ENCODE results near the gene COPS4. TPM values are rescaled to one million over a fixed set of nuclear protein-coding genes. Genes with fewer than 3 reads are reported as not detected.
"Not testable (repeated sequence)": the region's sequence is repeated elsewhere in the genome, so short reads cannot be mapped to it uniquely, and the experiment has no call there.

The COPS4 gene
- total and polyA plus RNA-seq, 12 donors: 13.4 to 110 (median 45.5) TPM

GRCh38 chr4:82989575-82990429, 45.2 kb upstream of the COPS4 start:
- H3K27me3 ChIP-seq: no peaks in the 10 kb centered on the region
- H3K4me1 ChIP-seq (replicated peaks in 1 of 2): peaks cover 0 to 5% of the 10 kb centered on the region in 2 donors
- WGBS, 4 donors: 80 to 98% (median 95%) methylated on average over 2 of the region's 2 CpGs
- no peak for DNase-seq
- no peak overlapping the region for H3K4me3 ChIP-seq
- H3K36me3 ChIP-seq (replicated peaks in 1 of 2): no peaks in the 10 kb centered on the region
- TF ChIP-seq CTCF (IDR thresholded peaks at IDR 0.05) (no peak), POLR2A (IDR thresholded peaks at IDR 0.05) (no peak)
- intact Hi-C loops (cut with DNase I): no loop called here
- H3K9me3 ChIP-seq (replicated peaks in 1 of 3): no peaks in the 10 kb centered on the region
- H3K27ac ChIP-seq: no peak overlapping the region

DNA sequence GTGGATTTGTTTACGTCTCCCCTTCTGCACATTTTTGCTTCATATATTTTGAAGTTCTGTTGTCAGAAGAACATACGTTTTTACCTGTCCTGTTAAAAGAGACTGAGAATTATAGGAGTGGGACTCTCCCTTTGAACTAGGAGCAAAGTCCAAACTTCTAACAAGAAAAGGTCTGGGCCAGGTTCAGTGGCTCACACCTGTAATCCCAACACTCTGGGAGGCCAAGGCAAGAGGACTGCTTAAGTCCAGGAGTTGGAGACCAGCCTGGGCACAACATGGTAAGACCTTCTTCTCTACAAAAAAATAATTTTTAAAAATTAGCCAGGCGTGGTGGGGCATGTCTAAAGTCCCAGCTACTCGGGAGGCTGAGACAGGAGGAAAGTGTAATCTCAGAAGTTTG, 40.1 kb upstream of the COPS4 start:
- intact Hi-C loops (cut with DNase I): no loop called here
- TF ChIP-seq CTCF (IDR thresholded peaks at IDR 0.05): no peak
- no peak for TF ChIP-seq POLR2A (IDR thresholded peaks at IDR 0.05)

DNA sequence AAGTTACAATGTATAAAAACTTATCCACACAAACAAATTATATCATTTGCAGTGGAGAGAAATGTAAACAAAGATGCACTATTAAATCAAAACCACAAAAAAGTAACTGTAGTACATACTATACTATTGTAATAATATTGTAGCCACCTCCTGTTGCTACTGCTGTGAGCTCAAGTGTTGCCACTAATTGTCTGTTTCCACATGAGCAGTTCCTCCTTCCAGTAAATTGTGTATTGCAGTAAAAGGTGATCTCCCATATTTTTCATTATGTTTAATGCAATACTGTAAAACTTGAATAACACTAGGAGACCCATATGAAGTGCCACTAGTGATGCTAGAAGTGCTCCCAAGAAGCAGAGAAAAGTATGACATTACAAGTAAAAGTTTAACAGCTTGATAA, 36.1 kb upstream of the COPS4 start:
- DNase-seq: no peak
- Histone ChIP-seq H3K4me1 (replicated peaks in 1 of 2) (no peaks in the 10 kb centered on the region), H3K27ac (no peak overlapping the region), H3K4me3 (no peak overlapping the region), H3K36me3 (replicated peaks in 1 of 2) (no peaks in the 10 kb centered on the region), H3K27me3 (no peaks in the 10 kb centered on the region), H3K9me3 (replicated peaks in 1 of 3) (no peaks in the 10 kb centered on the region)
- intact Hi-C loops (cut with DNase I): no loop called here
- no peak for TF ChIP-seq POLR2A (IDR thresholded peaks at IDR 0.05)
- no peak for TF ChIP-seq CTCF (IDR thresholded peaks at IDR 0.05)

More for the DNA sequence above, 40.1 kb upstream of the COPS4 start:
- 72 to 75% (median 73%) methylated on average over 4 of the region's 4 CpGs for WGBS, 4 donors
- Histone ChIP-seq H3K9me3 (replicated peaks in 1 of 3) (no peaks in the 10 kb centered on the region), H3K4me3 (no peak overlapping the region), H3K36me3 (replicated peaks in 1 of 2) (no peaks in the 10 kb centered on the region), H3K27me3 (no peaks in the 10 kb centered on the region), H3K4me1 (replicated peaks in 1 of 2) (no peaks in the 10 kb centered on the region), H3K27ac (no peak overlapping the region)
- no peak for DNase-seq

- H3K36me3 ChIP-seq (replicated peaks in 1 of 2): no peaks in the 10 kb centered on the region
- intact Hi-C loops (cut with DNase I): loop anchor here in 1 of 2 donors (10.0 kb wide), 1 partner anchor 98 kb away; the partner anchor contains the start of gene THAP9
- no peaks in the 10 kb centered on the region for H3K9me3 ChIP-seq (replicated peaks in 1 of 3)
- WGBS, 4 donors: 93 to 97% (median 94%) methylated on average over 3 of the region's 3 CpGs
- H3K4me3 ChIP-seq: no peak overlapping the region
- H3K27ac ChIP-seq: no peak overlapping the region
- H3K4me1 ChIP-seq (replicated peaks in 1 of 2): no peaks in the 10 kb centered on the region
- no peak for DNase-seq
- no peak for TF ChIP-seq POLR2A (IDR thresholded peaks at IDR 0.05)
- no peak for TF ChIP-seq CTCF (IDR thresholded peaks at IDR 0.05)
- H3K27me3 ChIP-seq: no peaks in the 10 kb centered on the region
Measured at GRCh38 chr4:83002329-83002728, 32.7 kb upstream of the COPS4 start.

DNA sequence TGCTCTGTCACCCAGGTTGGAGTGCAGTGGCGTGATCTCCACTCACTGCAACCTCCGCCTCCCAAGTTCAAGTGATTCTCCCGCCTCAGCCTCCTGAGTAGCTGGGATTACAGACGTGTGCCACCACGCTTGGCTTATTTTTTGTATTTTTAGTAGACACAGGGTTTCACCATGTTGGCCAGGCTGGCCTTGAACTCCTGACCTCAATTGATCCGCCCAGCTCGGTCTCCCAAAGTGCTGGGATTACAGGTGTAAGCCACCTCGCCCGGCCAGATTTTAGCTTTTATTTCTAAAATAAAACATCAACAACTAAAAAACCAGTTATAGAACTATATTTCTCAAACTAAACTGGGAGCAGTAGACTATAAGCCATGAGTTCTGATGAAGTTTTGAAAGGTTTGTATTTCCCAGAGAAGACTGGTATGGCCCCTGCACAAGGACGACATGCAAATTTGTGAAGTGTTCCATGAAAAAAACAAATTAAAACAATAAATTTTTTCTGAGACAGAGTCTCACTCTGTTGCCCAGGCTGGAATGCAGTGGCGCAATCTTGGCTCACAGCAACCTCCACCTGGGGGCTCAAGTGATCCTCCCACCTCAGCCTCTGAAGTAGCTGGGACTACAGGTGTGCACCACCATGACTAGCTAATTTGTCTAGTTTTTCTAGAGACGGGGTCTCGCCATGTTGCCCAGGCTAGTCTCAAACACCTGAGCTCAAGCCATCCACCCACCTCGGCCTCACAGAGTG, 31.8 kb upstream of the COPS4 start:
- H3K27me3 ChIP-seq; H3K9me3 ChIP-seq (replicated peaks in 1 of 3); DNase-seq; H3K36me3 ChIP-seq (replicated peaks in 1 of 2); H3K4me3 ChIP-seq; H3K4me1 ChIP-seq (replicated peaks in 1 of 2); H3K27ac ChIP-seq: not testable (repeated sequence)
- WGBS, 4 donors: 83 to 94% (median 93%) methylated on average over 14 of the region's 14 CpGs
- intact Hi-C loops (cut with DNase I): loop anchor here in 1 of 2 donors (10.0 kb wide), 1 partner anchor 98 kb away; the partner anchor contains the start of gene THAP9

Data from adrenal gland (tissue), 12 donors.